ENCODE measurements around the gene ATXN3. TPM values are rescaled to one million over a fixed set of nuclear protein-coding genes. Genes with fewer than 3 reads are reported as not detected.

Gene ATXN3
- total and polyA plus RNA-seq, 8 donors = 8.0 to 34.0 (median 13.0) TPM

DNA sequence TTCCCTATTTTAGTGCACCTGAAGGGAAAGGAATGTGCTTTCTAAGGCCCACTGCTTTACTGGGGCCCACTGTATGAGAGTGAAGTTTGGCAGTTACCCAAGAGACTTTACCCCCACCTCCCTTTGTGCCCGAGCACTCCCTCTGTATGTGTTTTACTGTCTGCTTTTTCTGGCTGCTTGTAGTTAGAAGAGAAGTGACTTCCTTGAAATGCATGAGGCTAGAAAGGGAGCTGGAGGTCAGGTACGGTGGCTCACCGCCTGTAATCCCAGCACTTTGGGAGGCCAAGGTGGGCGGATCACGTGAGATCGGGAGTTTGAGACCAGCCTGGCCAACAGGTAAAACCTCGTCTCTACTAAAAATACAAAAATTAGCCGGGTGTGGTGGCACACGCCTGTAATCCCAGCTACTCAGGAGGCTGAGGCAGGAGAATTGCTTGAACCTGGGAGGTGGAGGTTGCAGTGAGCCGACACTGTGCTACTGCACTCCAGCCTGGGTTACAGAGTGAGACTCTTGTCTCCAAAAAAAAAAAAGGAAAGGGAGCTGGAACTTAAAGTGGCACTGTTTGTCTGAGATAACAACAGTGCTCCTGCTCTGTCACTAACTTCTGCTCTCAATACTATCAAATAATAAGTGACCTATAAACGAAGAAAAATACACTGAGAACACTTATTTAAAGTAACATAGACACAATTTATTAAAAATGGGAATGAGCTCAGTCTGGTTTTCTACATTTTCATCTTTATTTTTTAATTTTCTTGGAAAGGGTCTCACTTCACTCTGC lies 72.3 kb downstream of the ATXN3 start:
- FAIRE-seq (no peak), DNase-seq (peak in 2 of 6 donors; percentile 24 to 43), ATAC-seq (peak; percentile 79 to 86 (median 82))
- intact Hi-C loops (cut with DNase I) = no loop called here
- WGBS, 2 donors = 14 to 20% methylated on average over 11 of the region's 11 CpGs
- Histone ChIP-seq H3K4me1 (peaks cover 19 to 44% (median 27%) of the 10 kb centered on the region in 3 donors), H3K4me3 (peak overlapping the region in 2 of 4 donors; percentile 20 to 35), H3K36me3 (peaks cover 0 to 8% (median 6%) of the 10 kb centered on the region in 3 donors), H3K27ac (peak overlapping the region; percentile 32 to 83 (median 68)), H3K27me3 (no peaks in the 10 kb centered on the region), H3K9me3 (no peaks in the 10 kb centered on the region)
- TF ChIP-seq, protein P1, sequence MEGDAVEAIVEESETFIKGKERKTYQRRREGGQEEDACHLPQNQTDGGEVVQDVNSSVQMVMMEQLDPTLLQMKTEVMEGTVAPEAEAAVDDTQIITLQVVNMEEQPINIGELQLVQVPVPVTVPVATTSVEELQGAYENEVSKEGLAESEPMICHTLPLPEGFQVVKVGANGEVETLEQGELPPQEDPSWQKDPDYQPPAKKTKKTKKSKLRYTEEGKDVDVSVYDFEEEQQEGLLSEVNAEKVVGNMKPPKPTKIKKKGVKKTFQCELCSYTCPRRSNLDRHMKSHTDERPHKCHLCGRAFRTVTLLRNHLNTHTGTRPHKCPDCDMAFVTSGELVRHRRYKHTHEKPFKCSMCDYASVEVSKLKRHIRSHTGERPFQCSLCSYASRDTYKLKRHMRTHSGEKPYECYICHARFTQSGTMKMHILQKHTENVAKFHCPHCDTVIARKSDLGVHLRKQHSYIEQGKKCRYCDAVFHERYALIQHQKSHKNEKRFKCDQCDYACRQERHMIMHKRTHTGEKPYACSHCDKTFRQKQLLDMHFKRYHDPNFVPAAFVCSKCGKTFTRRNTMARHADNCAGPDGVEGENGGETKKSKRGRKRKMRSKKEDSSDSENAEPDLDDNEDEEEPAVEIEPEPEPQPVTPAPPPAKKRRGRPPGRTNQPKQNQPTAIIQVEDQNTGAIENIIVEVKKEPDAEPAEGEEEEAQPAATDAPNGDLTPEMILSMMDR (IDR thresholded peaks at IDR 0.05) = no peak

DNA sequence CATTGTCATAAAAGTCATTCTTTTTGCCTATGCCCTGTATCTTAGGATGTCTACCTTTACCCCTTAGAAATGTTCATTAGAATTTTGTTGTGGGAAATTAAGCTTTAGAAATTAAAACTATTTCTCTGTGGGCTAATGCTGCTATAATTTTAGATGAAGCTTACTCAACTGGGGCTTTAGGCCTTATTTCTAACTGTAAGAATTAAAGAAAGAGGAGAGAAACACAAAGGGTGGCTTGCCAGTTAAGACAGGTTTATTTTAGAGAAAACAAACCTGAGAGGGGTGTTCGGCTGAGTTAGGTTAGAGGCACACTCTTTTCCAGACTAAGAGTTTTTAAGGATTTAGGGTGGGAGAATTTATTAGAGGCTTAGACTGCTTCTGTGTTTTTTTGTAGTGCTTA lies 72.9 kb downstream of the ATXN3 start:
- Histone ChIP-seq H3K9me3 (no peaks in the 10 kb centered on the region), H3K36me3 (peaks cover 0 to 8% (median 6%) of the 10 kb centered on the region in 3 donors), H3K27me3 (no peaks in the 10 kb centered on the region), H3K27ac (peak overlapping the region; percentile 32 to 83 (median 68)), H3K4me3 (peak overlapping the region in 2 of 4 donors; percentile 20 to 35), H3K4me1 (peaks cover 19 to 44% (median 27%) of the 10 kb centered on the region in 3 donors)
- 36 to 38% methylated on average over 1 of the region's 1 CpG for WGBS, 2 donors
- ATAC-seq = no peak
- TF ChIP-seq, protein P1 (IDR thresholded peaks at IDR 0.05) = no peak
- FAIRE-seq = no peak
- DNase-seq = no peak
- intact Hi-C loops (cut with DNase I) = no loop called here

DNA sequence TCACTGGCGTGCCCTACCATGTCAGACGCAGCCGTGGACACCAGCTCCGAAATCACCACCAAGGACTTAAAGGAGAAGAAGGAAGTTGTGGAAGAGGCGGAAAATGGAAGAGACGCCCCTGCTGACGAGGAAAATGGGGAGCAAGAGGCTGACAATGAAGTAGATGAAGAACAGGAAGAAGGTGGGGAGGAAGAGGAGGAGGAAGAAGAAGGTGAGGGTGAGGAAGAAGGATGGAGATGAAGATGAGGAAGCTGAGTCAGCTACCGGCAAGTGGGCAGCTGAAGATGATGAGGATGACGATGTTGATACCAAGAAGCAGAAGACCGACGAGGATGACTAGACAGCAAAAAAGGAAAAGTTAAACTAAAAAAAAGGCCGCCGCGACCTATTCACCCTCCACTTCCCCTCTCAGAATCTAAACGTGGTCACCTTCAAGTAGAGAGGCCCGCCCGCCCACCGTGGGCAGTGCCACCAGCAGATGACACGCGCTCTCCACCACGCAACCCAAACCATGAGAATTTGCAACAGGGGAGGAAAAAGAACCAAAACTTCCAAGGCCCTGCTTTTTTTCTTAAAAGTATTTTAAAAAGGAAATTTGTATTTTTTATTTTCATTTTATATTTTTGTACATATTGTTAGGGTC lies 79.7 kb downstream of the ATXN3 start:
- H3K9me3 ChIP-seq = no peaks in the 10 kb centered on the region
- no peaks in the 10 kb centered on the region for H3K27me3 ChIP-seq
- FAIRE-seq (no peak), ATAC-seq (no peak), DNase-seq (no peak)
- peak overlapping the region in 2 of 4 donors; percentile 47 to 62 for H3K27ac ChIP-seq
- H3K4me1 ChIP-seq = peaks cover 3 to 13% (median 9%) of the 10 kb centered on the region in 3 donors
- intact Hi-C loops (cut with DNase I) = no loop called here
- H3K4me3 ChIP-seq = no peak overlapping the region
- peaks cover 0 to 8% (median 6%) of the 10 kb centered on the region in 3 donors for H3K36me3 ChIP-seq
- 82 to 83% methylated on average over 21 of the region's 21 CpGs for WGBS, 2 donors
- TF ChIP-seq, protein P1 (IDR thresholded peaks at IDR 0.05) = no peak

DNA sequence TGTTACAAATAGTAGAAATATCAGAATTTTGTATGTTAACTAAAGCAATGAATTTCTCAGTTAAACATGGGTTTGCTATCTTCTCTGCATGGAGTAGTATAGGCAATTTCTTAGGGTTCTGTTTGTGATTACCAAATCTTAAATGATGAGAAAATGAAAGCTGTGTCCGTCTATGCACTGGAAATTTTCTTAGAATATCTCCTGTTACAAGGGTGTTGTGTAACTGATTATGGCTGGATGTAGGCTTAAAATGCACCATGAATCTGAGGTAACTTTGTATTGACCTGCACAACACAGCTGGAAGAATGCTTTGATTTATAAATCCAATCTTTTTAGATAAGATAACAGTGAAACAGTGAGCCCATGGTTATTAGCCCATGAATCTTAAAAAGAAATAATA lies 84.3 kb downstream of the ATXN3 start:
- TF ChIP-seq, protein P1 (IDR thresholded peaks at IDR 0.05) = no peak
- H3K27me3 ChIP-seq = no peaks in the 10 kb centered on the region
- H3K4me3 ChIP-seq = no peak overlapping the region
- no peak for FAIRE-seq
- H3K4me1 ChIP-seq = peaks cover 0 to 13% (median 9%) of the 10 kb centered on the region in 3 donors
- WGBS, 2 donors = 8 to 12% methylated on average over 1 of the region's 1 CpG
- intact Hi-C loops (cut with DNase I) = no loop called here
- H3K36me3 ChIP-seq = peaks cover 0 to 19% (median 2%) of the 10 kb centered on the region in 3 donors
- ATAC-seq = peak in 2 of 4 donors; percentile 30 to 36
- H3K9me3 ChIP-seq = no peaks in the 10 kb centered on the region
- no peak overlapping the region for H3K27ac ChIP-seq
- DNase-seq = no peak

Data from pancreas (tissue), 10 donors.